ENCODE results near the gene IVNS1ABP. TPM values are rescaled to one million over a fixed set of nuclear protein-coding genes. Genes with fewer than 3 reads are reported as not detected.

Gene IVNS1ABP
- total and polyA plus RNA-seq, 10 of the 15 experiments (the other 5 are each of a cell fraction or from before 2014, with no cell fraction given): 19.2 to 154 (median 43.9) TPM

DNA sequence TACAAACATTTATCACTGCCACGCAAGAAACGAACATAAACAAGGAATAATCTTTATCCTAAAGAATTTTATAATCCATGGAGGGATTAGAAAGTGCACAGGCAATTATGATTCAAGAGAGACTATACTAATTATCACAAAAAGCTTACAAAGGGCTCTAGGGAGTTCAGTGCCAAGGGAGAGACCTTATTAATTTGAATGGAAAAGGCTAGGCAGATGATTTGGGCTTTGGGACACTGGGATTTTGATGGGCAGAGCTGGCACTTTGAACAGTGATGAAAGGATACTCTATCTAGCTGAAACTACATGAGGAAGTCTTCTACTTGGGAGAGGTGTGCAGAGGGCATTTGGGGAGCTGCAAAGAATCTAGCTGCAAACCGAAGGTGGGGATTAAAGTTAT lies 48.9 kb upstream of the IVNS1ABP start:
- TF ChIP-seq, protein P1, sequence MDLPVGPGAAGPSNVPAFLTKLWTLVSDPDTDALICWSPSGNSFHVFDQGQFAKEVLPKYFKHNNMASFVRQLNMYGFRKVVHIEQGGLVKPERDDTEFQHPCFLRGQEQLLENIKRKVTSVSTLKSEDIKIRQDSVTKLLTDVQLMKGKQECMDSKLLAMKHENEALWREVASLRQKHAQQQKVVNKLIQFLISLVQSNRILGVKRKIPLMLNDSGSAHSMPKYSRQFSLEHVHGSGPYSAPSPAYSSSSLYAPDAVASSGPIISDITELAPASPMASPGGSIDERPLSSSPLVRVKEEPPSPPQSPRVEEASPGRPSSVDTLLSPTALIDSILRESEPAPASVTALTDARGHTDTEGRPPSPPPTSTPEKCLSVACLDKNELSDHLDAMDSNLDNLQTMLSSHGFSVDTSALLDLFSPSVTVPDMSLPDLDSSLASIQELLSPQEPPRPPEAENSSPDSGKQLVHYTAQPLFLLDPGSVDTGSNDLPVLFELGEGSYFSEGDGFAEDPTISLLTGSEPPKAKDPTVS (IDR thresholded peaks at IDR 0.05; ENCODE audit: low read depth, low read length): no peak
- TF ChIP-seq TAF1 (IDR thresholded peaks at IDR 0.05; ENCODE audit: borderline replicate concordance, low read depth, low read length) (no peak), ZZZ3 (IDR thresholded peaks at IDR 0.05; ENCODE audit: control insufficient read depth, insufficient read length, low read depth) (no peak), RAD51 (IDR thresholded peaks at IDR 0.05) (no peak), REST (IDR thresholded peaks at IDR 0.05; ENCODE audit: low read depth, low read length) (no peak), MYC (IDR thresholded peaks at IDR 0.05; ENCODE audit: insufficient read depth, insufficient read length, insufficient replicate concordance, low read length, severe bottlenecking) (no peak), EP300 (IDR thresholded peaks at IDR 0.05; ENCODE audit: borderline replicate concordance in 1 of 2, control insufficient read depth in 1 of 2, low read depth in 2 of 2, low read length in 2 of 2) (no peak), SMAD5 (IDR thresholded peaks at IDR 0.05; ENCODE audit: low read depth) (no peak), ASH2L (IDR thresholded peaks at IDR 0.05; ENCODE audit: borderline replicate concordance, low read depth) (no peak), ZBED1 (IDR thresholded peaks at IDR 0.05; ENCODE audit: borderline replicate concordance) (no peak), KLF5 (IDR thresholded peaks at IDR 0.05; ENCODE audit: partially characterized antibody) (no peak)
- TF ChIP-seq, protein P2, sequence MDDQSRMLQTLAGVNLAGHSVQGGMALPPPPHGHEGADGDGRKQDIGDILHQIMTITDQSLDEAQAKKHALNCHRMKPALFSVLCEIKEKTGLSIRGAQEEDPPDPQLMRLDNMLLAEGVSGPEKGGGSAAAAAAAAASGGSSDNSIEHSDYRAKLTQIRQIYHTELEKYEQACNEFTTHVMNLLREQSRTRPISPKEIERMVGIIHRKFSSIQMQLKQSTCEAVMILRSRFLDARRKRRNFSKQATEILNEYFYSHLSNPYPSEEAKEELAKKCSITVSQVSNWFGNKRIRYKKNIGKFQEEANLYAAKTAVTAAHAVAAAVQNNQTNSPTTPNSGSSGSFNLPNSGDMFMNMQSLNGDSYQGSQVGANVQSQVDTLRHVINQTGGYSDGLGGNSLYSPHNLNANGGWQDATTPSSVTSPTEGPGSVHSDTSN (IDR thresholded peaks at IDR 0.05; ENCODE audit: insufficient replicate concordance, low read depth, low read length): no peak
- H3K27ac ChIP-seq (ENCODE audit: control insufficient read depth, insufficient read depth): no peak overlapping the region
- BruUV-seq (replicated peaks): no TSS peak
- DNase-seq (ENCODE audit: low read depth, low spot score): no peak
- no peaks in the 10 kb centered on the region for H3K79me2 ChIP-seq (ENCODE audit: control insufficient read depth, insufficient read depth, low read length)
- ChIA-PET POLR2A (no interaction called here), RAD21 (ENCODE audit: unreplicated experiment) (no interaction called here), CTCF (no interaction called here), SMC1A (ENCODE audit: uncharacterized antibody, unreplicated experiment) (interaction anchor here (0.6 to 1.2 kb wide), 2 partner anchors 10 to 116 kb away, joined by 3 read pairs; no protein-coding TSS in a partner anchor)
- H3K4me3 ChIP-seq: no peak overlapping the region
- intact Hi-C loops (cut with micrococcal nuclease; ENCODE audit: unreplicated experiment): loop anchor here (5.0 kb wide), 1 partner anchor 49 kb away; the partner anchor contains the start of gene IVNS1ABP
- in situ Hi-C loops (cut with MboI): no loop called here
- no peaks in the 10 kb centered on the region; the same call in 1 of the 3 replicates for H3K9me3 ChIP-seq (replicated peaks; ENCODE audit: control insufficient read depth, insufficient read depth, low read length)
- H3K4me1 ChIP-seq (ENCODE audit: control insufficient read depth, insufficient read depth, low read length): peaks cover 3% of the 10 kb centered on the region
- H3K4me2 ChIP-seq (ENCODE audit: control insufficient read depth, insufficient read depth): no peak overlapping the region
- no peak for ATAC-seq
- WGBS (ENCODE audit: insufficient coverage, insufficient replicate concordance, low lambda C conversion rate, missing lambda C conversion rate): 98% methylated on average over 3 of the region's 3 CpGs
- no peak overlapping the region for H2AFZ ChIP-seq (ENCODE audit: control insufficient read depth, low read depth, low read length)
- no peak for FAIRE-seq
- H3K27me3 ChIP-seq (replicated peaks in 1 of 2; ENCODE audit: control insufficient read depth in 2 of 2, insufficient read depth in 2 of 2, low read length in 1 of 2): no peaks in the 10 kb centered on the region
- no peak overlapping the region for H3K9ac ChIP-seq (ENCODE audit: control insufficient read depth, insufficient read depth, low read length)
- H3K36me3 ChIP-seq (ENCODE audit: control insufficient read depth in 2 of 2, insufficient read depth in 2 of 2, low read length in 1 of 2): no peaks in the 10 kb centered on the region
- H4K20me1 ChIP-seq (ENCODE audit: control insufficient read depth, insufficient read depth): no peaks in the 10 kb centered on the region

Data from GM12878 (cell line).